Measurements from ENCODE around the gene FGF14.

DNA sequence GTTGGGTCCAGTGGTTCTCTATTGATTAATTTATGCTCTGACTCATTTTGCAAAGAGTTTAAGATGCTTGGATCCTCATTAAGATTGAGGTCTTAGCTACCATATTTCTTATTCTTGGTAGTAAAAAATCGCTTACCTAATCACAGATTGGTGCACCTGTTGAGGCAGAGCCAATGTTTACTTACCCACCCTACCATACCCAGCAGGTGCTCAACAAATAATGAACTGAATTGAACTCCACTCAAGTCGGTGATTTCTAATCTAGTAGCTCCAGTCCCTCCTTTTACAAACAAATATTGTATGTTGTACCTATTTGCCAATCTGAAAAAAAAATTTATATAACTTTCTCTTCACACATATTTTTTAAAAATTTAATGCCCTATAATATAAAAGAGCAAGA, 361.0 kb downstream of the FGF14 start:
- TF ChIP-seq POLR2A (IDR thresholded peaks at IDR 0.05), result no peak
- no peak for TF ChIP-seq CTCF (IDR thresholded peaks at IDR 0.05)

Measured in Peyer's patch (tissue), 4 donors.